ENCODE results near the gene TTLL6.
"Not testable (repeated sequence)": the region's sequence is repeated elsewhere in the genome, so short reads cannot be mapped to it uniquely, and the experiment has no call there.

TTLL6 gene

DNA sequence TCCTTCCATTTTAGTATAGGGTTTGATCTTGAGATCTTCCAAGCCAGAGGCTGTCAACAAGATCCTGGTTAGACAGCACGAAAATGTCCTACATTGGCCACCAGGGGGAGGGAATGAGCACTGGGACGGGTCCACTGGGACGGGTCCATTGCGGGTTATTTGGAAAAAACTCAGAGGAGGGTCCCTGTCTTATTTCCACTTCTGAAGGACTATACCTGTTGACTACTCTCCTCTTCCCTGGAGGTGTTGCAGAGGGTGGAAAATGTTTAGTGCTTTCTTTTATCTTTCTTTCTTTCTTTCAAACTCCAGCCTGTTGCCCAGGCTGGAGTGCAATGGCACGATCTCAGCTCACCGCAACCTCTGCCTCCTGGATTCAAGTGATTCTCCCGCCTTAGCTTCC, 2.5 kb downstream of the TTLL6 start:
- DNase-seq = peak; percentile 4 to 59

DNA sequence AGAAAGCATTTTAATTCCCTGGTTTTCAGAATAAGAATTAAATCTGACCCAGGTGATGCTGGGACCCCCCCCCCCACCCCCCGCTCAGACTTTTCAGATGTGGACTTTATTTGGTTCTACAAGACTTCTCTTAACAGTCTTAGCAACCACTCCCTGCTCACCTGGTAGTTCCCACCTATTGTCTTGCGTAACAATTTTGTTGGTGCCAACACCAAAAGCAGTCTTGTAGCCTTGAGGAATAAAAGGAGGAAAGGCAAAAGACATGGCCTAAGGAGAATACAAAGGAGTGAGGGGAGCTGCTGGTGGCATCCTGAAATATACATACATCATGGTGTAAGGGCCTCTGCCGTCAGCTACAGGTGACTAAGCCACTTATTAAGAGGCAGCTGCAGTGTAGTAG, 5.0 kb downstream of the TTLL6 start:
- DNase-seq = no peak

DNA sequence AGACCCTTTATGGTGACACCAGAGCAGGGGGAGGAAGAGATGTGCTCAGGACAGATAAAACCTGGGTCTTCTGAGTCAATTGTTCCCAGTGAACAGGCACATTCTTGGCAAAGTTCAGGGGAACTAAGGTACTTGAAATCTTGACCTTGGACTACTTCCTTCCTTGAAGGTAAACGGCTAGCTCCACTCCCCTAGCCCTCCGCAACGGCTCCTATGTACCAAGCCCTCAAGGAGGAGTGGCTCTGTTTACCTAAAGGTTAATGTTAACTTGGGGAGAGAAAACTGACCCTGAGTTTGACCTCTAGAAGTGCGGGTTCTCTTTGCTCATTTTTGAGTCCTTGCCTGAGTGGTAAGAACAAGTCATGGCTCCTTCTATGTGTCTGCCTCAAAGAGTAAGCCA, 7.8 kb downstream of the TTLL6 start:
- no peak for DNase-seq

DNA sequence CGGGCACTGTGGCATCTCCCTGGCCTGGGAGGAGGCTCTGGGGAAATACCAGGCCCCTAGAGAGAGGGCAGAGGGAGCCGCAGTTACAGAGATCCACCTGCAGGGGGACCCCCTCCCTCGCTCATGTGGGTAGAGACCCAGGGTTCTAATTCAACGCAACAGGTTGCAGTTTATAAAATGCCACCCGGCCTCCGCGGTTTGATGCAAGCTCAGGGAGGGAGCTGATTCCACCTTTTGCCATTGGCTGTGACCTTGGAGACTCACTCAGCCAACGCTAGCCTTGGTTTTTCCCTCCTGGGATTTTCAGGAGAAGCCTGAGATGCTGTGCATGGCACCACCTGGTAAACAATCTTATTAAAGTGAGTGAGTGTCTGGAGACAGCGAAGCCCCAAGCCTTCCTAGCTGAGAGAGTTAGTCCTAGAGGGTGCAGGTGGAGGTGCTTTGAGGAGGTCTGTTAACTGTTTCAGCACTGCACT, 12.1 kb downstream of the TTLL6 start:
- DNase-seq = peak; percentile 11 to 16

DNA sequence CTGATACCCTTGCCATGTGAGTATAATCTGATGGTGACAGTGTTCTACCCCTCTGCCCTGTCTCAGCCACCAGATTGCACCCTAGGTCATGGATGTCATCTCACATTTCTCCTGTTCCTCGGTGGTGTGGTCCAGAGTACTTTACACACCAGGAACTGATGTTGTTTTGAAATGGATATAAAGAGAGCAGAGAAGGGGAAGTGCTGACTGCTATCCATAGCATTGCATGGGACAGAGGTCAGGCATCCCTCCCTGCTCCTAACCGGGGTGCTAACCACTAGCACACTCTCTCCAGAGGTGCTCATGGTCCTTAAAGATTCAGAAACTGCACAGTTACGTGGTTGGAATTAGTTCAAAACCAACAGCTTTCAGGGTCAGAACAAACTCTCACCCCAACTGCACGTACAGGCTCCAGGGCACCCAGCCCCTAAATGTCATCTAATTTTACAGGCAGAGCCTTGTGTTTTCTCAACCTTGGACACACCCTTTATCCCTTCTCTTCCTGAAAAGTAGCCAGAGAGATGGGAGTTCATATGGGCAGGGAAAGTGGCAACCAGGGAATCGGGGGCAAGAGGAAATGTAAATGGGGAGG, 16.3 kb downstream of the TTLL6 start:
- DNase-seq = no peak

DNA sequence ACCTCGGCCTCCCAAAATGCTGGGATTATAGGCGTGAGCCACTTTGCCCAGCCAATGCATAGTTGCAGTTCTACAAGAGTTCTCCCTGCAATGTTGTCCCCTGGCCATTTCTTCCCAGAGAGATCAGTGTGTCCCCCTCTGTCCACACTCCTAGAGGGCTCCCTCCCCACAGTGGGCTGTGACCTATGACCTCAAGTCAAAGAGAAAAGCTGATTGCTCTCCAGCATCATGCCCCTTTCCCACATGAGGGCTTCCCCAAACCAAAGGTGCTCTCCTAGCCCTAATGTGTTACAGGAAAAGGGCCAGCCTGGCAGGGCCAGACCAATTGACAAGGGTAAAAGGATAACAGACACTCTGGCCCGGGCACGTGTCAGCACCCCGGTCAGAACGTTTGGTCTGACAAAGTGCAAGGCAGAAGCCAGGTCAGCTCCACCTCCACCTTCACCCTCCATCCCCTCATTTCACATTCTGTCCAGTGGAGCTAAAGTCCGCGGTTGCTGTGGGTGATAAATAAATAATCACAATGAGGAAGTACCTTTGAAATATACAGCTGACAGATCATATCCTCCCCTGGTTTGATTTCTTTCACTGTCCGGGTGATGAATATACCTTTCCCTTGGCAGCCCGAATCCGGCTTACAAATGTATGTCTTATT, 17.8 kb downstream of the TTLL6 start:
- DNase-seq = no peak

DNA sequence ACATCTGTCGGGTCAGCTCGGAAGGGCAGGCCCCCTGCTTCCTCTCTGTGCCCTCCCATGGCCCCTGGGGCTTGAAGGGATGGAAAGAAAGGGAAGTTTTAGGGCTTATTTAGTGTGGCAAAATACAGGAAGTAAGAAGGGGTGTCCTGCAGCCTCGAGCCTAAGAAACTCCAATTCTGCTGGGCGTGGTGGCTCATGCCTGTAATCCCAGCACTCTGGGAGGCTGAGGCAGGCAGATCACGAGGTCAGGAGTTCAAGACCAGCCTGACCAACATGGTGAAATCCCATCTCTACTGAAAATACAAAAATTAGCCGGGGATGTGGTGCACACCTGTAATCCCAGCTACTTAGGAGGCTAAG, 20.9 kb downstream of the TTLL6 start:
- DNase-seq = not testable (repeated sequence)

DNA sequence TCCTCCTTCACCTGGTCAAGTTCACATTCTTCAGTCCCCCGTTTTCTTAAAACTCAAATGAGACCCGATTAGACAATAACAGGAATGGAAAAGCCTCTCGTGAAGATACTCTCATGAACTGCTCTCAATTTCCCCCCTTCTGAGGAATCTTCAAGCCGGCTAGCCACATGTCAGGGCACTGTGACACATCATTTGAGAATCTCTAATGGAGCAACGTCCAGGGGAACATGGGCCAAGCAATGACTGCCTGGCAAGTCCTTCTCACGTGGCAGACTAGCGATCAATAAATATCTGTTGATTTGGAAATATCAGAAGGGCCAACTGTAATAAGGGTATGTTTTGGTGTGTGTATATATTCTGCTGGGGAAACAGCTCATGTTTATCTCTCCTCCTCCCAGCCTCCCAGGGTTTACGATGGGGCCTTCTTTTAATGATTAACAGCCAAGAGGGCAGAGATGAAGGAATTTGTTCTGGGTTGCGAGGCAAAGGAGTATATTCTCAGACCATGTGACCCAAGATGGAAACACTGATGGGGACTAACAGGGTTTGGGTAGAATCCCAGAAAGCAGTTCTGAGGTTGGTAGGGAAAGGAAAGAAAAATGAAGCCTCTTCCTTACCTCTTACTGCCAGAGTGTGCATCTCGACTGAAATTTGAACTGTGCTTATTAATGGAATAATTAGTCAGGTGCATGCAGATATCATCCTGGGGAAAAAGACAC, 21.4 kb downstream of the TTLL6 start:
- no peak for DNase-seq

DNA sequence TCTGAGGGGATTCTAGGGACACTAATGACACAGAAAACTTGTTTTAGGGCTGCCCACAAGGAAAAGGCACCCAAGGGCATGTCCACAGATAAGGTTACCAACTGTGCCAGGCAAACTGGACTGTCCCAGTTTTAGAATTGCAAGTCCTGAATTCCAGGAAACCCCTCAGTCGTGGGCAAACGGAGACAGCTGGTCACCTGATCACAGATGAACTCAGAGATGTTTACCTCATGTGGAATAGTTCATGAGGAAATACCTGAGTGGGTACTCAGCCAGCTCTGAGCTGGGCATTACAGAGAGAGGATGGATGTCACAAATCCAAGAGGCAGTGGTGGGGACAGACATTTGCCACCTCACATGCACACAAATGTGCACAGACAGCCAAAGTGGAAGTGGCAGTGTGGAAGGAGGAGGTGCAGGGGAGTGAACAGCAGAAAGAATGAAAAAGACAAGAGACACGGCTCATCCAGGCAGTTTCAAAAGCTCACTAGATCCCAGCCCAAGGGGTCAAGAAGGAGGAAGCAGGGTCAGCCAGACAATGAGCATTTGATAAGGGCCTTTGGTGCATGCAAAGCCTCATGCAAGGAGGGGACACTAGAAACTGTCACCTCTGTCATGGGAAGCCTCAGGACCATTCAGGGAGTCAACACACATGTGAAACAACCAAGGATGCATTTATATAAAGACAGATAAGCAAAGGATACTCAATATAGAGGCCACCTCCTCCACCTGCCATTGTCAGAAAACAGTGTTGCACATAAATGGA, 24.8 kb downstream of the TTLL6 start:
- no peak for DNase-seq

DNA sequence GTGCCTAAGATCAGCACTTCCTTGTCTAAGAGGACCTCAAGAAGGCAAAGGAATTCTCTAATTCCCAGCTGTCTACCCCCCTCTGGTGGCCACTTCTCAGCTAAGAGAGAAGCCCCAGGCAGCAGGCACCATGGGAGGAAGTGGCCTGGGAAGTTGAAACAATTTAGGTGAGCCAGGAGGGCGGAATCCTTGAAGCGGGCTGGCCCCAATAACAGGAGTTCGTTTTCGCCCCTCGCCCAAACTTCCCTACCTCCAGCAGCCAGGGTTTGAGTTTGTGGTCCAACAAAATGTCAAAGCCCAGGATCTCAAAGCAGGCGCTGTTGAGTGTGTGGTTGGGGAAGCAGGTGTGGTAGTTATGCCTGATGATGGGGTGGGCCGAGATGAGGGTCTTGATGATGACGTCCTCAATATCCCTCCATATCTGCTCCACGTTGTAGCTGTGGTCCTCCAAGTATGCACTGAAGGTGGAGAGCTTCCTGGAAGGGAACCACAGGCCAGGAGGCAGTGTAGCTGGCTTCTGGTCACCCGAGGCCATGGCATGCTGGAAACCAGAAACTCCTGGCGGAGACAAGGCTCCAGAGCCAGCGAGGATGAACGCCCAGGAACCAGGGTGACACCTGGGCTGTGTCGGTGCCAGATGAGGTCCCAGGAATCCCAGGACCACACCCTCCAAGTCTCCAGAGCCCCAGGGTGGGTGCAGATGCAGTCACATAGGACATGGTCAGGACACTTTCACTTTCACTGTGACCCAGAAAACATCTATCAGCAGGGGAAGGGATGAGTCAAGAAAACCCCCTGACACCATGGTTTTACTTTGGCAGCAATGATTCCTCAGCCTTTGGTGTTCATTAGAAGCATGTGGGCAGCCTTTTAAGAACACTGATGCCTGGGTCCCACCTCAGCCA, 25.6 kb downstream of the TTLL6 start:
- DNase-seq = peak in 1 of 2 donors; percentile 17

DNA sequence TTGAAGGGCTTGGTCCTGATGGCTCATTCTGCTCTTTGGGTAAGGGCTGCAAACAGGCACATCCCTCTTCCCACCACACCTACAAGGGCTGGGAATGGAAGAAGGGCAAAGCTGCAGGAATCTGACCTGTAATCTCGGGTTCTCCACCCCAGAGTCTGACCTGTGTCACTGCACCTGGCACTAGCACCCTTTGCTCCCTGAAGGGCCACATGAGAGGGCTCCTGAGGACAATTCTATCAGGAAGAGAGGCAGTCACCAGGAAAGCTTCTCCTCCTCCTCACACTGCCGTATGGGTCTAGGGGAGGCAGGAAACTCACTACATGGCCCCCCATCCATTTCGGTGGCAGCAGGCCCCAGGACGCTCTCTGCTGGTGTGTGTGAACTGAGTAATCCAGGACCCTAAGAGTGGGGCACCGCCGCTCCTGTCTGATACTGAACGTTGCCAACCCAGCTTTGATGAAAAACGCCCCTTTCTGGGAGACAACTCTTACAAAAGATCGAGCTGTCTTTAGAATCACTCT, 26.4 kb downstream of the TTLL6 start:
- DNase-seq = no peak

DNA sequence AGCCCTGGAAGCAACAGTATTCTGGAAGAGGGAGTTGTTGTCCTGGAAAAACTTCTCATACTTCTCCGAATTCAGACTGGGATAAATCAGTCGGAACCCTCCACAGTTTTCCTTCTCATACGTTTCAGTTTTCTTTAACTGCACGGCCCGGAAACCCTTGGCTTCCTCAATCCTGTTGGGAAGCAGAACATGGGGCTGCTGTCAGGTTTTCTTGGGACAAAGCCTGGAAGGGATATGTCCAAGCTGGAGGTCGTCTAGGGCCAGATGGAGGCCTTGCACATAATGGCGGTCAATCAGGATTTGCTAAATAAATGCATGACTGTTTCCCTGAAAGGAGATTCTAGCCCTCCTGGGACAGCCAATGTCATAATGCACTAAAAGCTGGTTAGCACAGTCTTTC, 29.2 kb downstream of the TTLL6 start:
- no peak for DNase-seq

DNA sequence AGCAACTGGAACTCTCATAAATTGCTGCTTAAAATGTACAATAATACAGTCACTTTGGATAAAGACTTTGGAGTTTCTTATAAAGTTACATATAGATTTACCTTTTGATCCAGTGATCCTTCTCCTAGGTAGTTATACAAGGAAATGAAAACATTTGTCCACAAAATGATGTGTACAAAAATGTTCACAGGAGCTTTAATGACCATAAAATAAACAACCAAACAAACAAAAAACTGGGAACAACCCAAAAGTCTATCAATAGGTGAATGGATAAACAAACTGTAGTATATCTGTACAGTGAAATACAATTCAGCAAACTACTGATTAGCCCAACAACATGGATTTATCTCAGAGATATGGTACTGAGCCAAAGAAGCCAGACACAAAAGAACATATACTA, 37.6 kb downstream of the TTLL6 start:
- no peak for DNase-seq

DNA sequence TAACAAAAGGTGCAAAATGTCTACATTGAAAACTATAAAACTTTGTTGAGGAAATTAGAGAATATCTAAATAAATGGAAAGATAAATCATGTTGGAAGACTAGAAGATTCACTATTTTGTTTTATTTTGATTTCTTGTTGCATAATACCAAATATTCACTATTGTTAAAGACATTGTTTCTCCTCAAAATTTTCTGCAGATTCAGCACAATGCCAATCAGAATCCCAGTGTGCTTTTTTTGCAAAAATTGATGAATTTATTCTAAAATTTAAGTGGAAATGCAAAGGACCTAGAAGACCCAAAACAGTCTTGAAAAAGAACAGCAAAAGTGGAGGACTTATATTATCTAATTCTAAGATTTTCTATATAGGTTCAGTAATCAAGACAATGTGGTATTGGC, 40.4 kb downstream of the TTLL6 start:
- DNase-seq = no peak

DNA sequence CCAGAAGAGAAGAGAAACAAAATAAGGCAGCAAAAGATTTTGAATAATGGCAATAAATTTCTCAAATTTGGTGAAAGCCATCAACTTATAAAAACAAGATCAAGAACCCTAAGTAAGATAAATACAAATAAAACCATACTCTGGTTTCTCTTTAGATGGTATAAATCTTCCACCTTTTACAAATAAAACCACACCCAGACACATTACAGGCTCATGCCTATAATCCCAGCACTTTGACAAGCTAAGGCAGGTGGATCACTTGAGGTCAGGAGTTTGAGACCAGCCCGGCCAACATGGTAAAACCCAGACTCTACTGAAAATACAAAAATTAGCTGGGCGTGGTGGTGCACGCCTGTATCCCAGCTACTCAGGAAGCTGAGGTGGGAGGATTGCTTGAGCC, 43.8 kb downstream of the TTLL6 start:
- DNase-seq = no peak

DNA sequence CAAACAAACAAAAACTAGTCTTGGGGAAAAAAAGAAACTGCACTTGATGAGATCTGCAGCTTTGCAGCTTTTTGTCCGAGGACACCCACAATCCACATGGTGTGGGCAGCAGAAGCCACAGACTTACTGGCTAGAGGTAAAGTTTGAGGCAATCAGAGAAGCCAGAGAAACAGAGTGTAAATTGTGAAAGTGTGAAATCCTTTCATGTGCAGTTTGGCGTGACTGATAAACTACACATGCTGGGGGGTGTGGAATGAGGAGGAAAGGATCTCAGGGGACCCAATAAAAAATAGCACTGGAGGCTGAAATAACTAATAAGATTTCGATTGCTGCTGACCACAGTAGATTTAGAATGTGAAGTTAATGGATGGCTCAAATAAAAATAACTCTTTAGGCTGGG, 46.1 kb downstream of the TTLL6 start:
- DNase-seq = no peak

DNA sequence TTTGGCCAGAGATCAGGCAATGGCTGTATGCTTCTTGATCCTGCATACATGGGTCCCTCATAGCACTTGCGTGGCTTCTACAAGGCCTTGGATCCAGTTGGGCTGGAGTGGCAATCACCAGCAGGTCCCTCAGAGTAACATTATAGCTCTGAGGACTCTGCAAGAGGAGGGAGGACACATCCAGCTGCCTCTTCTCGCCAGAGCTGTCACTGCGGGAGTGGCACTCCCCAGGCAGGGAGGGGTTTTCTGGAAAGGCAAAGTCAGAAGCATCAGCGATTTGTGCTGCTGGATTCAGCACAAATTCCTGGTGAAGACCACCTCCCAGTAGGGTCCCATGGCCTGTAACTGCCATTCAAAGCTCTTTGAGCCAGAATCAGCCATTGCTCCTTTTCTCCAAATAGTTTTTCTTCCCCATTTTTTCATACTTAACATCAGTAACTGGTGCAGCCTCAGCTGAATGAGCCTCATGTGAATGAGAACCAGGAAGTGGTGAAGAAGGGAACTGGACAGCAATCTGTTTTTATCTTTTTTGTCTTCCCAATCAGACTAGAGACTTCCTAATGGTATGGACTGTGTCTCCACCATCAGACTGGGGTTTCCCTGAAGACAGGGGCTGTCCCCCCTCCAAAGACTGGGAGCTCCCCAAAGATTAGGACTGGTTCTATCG, 47.9 kb downstream of the TTLL6 start:
- DNase-seq = no peak

DNA sequence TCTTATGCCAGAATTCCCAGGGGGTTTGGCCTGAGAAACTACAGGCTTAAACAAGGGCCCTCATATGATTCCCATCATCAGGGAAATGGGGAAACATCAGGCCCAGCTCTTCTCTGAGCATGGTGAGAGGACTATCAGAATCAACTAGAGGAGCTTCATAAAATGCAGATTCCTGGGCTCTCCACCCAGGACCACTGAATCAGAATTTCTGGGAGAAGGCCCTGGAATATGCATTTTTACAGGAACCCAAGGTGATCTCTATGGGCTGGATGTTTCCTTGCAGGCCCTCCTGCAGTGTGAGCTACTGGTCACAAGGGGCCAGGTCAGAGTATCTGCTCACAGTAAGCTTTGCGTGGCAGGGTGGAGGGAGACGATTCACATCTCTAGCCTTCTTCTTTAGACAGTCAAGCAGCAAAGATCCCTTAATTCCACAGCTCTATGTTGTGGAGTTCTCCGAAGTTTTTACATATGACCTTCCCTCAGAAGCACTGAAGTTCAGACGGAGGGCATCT, 49.7 kb downstream of the TTLL6 start:
- no peak for DNase-seq

DNA sequence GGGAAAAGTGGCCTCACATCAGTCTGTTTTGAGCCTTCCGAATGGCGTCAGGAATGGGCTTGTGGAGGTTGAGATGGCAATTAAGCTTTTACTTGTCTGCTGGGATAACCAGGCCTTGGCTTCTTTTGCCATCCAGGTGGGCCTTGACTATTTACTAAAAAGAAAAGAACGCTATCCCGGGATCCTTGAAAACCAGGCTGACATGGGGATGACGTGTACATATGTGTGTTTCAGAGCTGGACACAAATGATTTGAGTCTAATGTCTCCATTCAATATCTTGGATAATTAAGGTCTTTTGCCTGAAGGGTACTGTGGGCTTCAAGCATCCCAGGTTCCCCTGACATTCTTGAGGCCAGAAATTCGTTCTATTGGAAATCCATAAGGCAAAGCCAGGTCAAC, 55.9 kb downstream of the TTLL6 start:
- no peak for DNase-seq

DNA sequence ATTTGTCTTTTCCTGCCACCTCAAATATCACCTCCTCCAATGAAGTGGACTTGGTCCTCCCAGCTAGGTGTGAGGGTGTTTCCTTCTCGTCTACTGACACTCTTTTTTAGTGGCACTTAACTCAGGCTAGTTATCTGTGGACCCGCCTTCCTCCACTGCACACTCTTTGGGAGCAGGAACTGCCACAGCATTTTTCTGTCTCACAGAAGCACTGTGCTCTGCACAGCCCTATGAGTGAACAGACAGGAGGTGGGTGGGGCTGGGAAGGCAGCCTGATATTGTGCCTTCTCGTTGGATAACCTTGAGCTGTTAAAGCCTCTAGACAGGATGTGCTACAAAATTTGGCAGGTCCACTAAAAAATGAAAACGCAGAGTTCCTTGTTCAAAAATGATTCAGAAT, 56.6 kb downstream of the TTLL6 start:
- DNase-seq = no peak

DNA sequence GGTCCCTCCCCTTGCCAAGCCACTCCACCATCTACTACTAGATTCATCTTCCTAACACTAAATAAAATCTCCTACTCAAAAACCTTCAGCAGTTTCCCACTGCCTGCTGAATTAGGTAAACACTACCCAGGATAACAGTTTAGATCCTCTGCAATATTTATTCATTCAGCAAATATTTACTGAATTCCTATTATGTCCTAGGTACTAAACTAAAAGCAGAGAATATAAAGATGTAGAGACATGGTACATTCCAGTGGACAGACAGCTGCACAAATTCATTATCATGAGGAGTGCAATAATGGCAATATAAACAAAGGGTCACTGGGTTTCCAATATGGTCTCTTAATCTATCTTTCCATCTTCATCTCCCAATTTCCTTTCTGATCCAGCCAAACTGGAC, 57.7 kb downstream of the TTLL6 start:
- no peak for DNase-seq
